Chondrocyte (in vitro differentiated cells): ENCODE measurements around the gene DDIAS. TPM values are rescaled to one million over a fixed set of nuclear protein-coding genes. Genes with fewer than 3 reads are reported as not detected.

Experiments
- DNase-seq: peaks from one replicate; pipeline ENCODE4 v3.0.0; 2021; ENCODE audit warnings: mixed read lengths, low spot score
- H3K27ac Mint-ChIP-seq: one replicate; pipeline ENCODE4 v1.8.0; 2021; ENCODE audit warnings: mild to moderate bottlenecking, moderate library complexity, mixed read lengths; ENCODE audit not compliant: unreplicated experiment
- H3K27me3 Mint-ChIP-seq: 2 replicates; pipeline ENCODE4 v1.8.0; 2021; ENCODE audit warnings: low read depth, mixed read lengths
- H3K36me3 Mint-ChIP-seq: 2 replicates; pipeline ENCODE4 v1.8.0; 2021; ENCODE audit warnings: low read depth, mixed read lengths
- H3K4me1 Mint-ChIP-seq: 2 replicates; pipeline ENCODE4 v1.8.0; 2021; ENCODE audit warnings: low read depth, mild to moderate bottlenecking, mixed read lengths
- H3K4me3 Mint-ChIP-seq: one replicate; pipeline ENCODE4 v1.8.0; 2021; ENCODE audit warnings: mild to moderate bottlenecking, moderate library complexity, mixed read lengths; ENCODE audit not compliant: unreplicated experiment
- H3K9me3 Mint-ChIP-seq: 2 replicates; pipeline ENCODE4 v1.8.0; 2021; ENCODE audit warnings: low read depth, mixed read lengths
- total RNA-seq: library from RNA; stranded (reverse); gene quantifications from 3 replicates; pipeline ENCODE4 v1.2.1, GENCODE V29; 2021
- TF ChIP-seq, protein P1 (sequence below): fragments of 200-600 bp; sonication (generic); IDR thresholded peaks from 2 replicates; pipeline ENCODE4 v1.5.0; 2021; ENCODE audit warnings: antibody characterized with exemption, mild to moderate bottlenecking, moderate library complexity

The DDIAS gene
- total RNA-seq, 1 donor from 2014 or later: 1.8 TPM

DNA sequence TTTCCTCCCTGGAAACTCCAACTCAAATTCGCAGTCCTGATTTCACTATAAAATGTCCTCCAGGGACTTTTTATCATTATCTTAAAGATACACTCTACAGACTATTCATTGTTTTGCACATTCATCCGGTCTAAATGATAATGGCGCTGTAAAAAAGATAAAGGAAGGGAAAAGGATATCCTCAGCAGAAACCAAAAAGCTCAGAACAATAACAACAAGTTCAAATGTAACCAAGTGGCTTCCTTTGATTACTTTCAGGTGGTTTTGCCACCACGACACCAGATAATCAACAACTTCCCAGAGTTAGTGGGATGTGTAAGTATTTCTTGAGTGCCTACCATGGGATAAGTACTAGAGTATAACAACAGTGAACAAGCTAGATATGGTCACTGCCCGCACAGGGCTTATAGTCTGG lies 27.6 kb upstream of the DDIAS start:
- TF ChIP-seq, protein P1, sequence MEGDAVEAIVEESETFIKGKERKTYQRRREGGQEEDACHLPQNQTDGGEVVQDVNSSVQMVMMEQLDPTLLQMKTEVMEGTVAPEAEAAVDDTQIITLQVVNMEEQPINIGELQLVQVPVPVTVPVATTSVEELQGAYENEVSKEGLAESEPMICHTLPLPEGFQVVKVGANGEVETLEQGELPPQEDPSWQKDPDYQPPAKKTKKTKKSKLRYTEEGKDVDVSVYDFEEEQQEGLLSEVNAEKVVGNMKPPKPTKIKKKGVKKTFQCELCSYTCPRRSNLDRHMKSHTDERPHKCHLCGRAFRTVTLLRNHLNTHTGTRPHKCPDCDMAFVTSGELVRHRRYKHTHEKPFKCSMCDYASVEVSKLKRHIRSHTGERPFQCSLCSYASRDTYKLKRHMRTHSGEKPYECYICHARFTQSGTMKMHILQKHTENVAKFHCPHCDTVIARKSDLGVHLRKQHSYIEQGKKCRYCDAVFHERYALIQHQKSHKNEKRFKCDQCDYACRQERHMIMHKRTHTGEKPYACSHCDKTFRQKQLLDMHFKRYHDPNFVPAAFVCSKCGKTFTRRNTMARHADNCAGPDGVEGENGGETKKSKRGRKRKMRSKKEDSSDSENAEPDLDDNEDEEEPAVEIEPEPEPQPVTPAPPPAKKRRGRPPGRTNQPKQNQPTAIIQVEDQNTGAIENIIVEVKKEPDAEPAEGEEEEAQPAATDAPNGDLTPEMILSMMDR: no peak
- no peaks in the 10 kb centered on the region for H3K9me3 Mint-ChIP-seq
- no peaks in the 10 kb centered on the region for H3K36me3 Mint-ChIP-seq
- H3K4me3 Mint-ChIP-seq: no peak overlapping the region
- H3K27me3 Mint-ChIP-seq: no peaks in the 10 kb centered on the region
- no peaks in the 10 kb centered on the region for H3K4me1 Mint-ChIP-seq
- no peak for DNase-seq
- no peak overlapping the region for H3K27ac Mint-ChIP-seq

DNA sequence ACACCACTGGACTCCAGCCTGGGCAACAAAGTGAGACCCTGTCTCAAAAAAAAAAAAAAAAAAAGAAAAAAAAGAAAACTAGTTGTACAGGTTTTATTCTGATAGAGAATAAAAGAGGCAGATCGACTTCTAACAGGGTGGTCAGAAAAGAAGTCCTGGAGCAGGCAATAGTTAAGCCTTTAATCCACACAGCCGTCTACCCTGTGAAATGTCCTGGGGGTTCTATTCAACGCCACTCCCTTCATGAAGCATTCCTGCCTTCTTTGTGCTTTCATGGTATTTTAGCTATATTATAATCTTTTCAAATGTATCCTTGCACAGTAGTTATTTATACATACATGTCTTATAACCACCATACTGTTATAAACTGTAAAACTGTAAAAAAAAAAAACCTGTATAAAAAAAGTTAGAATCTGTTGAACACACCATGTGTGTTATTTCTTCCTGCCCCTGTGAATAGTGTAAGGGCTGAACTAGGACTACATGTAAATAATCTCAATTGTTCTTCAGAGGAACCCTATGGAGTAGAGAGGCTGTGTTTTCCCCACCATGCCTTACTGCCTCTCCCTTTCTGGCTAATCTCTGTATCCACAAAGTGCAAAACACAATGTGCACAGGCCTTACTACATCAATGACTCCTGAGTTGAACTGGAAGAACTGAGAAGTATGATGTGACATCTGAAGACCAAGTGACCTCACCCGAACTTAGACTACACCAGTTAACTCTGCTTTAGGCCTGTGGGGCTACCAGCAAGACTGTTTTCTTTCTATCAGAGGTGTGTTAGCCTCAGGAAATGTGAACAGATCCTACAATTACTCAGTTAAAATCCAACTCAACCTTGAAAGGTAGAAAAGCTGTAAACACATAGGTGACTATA lies 26.7 kb upstream of the DDIAS start:
- H3K4me1 Mint-ChIP-seq: no peaks in the 10 kb centered on the region

DNA sequence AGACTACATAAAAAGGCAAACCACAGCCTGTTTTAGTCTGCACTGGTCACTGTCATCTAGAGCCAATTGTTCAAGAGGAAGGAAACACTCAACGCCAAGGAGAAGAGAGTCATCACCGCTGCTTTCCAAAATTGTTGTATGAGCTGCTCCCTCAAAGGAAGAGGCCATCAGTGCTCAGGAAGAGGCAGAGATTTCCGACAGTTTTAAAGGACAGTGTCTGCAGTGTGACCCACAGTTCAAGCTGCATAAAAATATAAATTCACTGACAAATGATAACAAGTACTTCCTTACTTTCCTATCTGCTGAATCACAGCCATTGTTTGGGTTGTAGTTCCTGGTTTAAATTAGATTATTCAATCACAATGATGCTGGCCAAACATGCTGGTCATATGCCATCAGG lies 17.7 kb upstream of the DDIAS start:
- TF ChIP-seq, protein P1: no peak
- Mint-ChIP-seq H3K4me3 (no peak overlapping the region), H3K4me1 (no peaks in the 10 kb centered on the region), H3K36me3 (no peaks in the 10 kb centered on the region), H3K27ac (no peak overlapping the region), H3K9me3 (peaks cover 3% of the 10 kb centered on the region), H3K27me3 (no peaks in the 10 kb centered on the region)
- no peak for DNase-seq

More for the DNA sequence above, 26.7 kb upstream of the DDIAS start:
- TF ChIP-seq, protein P1: no peak
- no peaks in the 10 kb centered on the region for H3K27me3 Mint-ChIP-seq
- H3K27ac Mint-ChIP-seq: no peak overlapping the region
- DNase-seq: no peak
- no peaks in the 10 kb centered on the region for H3K9me3 Mint-ChIP-seq
- no peaks in the 10 kb centered on the region for H3K36me3 Mint-ChIP-seq
- H3K4me3 Mint-ChIP-seq: no peak overlapping the region

DNA sequence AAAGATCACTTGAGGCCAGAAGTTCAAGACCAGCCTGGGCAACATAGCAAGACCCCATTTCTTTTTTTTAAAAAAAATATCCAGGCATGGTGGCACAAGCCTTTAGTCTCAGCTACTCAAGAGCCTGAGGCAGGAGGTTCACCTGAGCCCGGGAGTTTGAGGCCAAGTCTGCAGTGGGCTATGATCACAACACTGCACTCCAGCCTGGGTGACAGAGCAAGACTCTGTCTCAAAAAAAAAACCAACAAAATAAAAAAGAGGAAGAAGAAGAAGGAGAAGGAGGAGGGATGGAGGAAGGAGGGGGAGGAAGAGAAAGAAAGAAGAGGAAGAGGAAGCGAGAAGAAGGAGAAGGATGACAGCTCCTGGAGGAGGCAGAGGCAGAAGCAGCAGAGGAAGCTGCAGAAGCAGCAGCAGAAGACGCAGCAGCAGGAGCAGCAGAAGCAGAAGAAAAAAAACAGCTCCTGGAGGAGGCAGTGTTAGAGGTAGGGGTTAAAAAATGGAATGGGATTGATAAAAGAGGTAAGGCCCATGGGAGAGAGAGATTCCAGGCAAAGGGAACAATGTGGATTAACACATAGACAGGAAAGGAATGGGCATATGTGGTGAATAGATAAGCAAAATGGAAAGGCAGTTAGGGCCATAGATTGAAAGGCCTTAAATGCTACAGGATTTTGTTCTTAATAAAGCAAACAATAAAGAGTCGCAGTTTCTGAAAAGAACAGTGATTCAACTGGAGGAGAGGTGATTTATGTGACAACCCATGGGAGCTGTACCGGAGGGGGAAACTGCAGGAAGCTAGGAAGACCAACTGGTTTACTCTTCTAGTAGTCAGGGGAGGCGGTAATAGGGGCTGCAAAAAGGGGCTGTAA lies 12.2 kb upstream of the DDIAS start:
- no peaks in the 10 kb centered on the region for H3K36me3 Mint-ChIP-seq

DNA sequence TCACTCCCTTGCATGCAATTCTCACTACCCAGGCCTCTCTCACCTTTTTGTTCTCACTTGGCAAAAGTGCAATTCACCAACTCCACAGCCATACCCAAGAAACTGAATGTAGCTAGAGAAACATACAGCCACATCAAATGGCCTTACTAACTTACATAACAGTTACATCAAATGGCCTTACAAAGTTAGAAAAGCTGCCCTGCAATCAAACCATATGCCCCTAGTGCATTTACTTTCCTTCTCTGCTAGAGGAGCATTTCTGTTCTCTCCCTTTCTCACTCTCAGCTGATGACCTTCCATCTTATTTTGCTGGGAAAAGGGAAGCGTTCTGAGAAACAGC lies 11.6 kb upstream of the DDIAS start:
- Mint-ChIP-seq H3K9me3 (no peaks in the 10 kb centered on the region), H3K36me3 (no peaks in the 10 kb centered on the region), H3K27ac (no peak overlapping the region), H3K4me1 (no peaks in the 10 kb centered on the region), H3K27me3 (no peaks in the 10 kb centered on the region), H3K4me3 (no peak overlapping the region)
- DNase-seq: no peak
- TF ChIP-seq, protein P1: no peak

More for the DNA sequence above, 12.2 kb upstream of the DDIAS start:
- DNase-seq: no peak
- Mint-ChIP-seq H3K4me1 (no peaks in the 10 kb centered on the region), H3K9me3 (no peaks in the 10 kb centered on the region), H3K4me3 (no peak overlapping the region), H3K27me3 (no peaks in the 10 kb centered on the region), H3K27ac (no peak overlapping the region)
- TF ChIP-seq, protein P1: no peak
